GM21367 (cell line): ENCODE measurements around the gene CWF19L2.
"Not testable (repeated sequence)": the region's sequence is repeated elsewhere in the genome, so short reads cannot be mapped to it uniquely, and the experiment has no call there.

Experiments
- ATAC-seq: cut with Tn5 transposase; IDR thresholded peaks from one replicate; pipeline ENCODE4 v1.9.1; 2021; ENCODE audit not compliant: unreplicated experiment

The CWF19L2 gene

GRCh38 chr11:107439586-107440167 is 17.9 kb downstream of the CWF19L2 start:
- no peak for ATAC-seq

- ATAC-seq, result no peak
Measured at GRCh38 chr11:107438148-107438547, 19.5 kb downstream of the CWF19L2 start.

DNA sequence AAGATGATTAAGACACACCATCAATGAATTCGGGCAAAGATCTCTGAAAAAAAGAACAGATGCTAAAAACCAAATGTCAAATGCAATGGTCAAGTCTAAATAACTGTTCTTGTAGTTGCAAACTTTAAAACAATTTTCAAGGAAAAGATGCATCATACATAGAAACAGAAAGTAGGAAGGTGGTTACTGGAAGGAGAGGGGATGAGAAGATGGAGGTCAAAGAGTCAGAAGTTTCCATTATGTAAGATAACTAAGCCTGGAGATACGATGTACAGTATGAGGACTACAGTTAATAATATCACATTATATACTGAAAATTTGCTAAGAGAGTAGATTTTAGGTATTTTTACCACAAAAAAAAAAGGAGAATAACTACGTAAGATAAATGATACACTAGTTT is 27.1 kb downstream of the CWF19L2 start:
- no peak for ATAC-seq

DNA sequence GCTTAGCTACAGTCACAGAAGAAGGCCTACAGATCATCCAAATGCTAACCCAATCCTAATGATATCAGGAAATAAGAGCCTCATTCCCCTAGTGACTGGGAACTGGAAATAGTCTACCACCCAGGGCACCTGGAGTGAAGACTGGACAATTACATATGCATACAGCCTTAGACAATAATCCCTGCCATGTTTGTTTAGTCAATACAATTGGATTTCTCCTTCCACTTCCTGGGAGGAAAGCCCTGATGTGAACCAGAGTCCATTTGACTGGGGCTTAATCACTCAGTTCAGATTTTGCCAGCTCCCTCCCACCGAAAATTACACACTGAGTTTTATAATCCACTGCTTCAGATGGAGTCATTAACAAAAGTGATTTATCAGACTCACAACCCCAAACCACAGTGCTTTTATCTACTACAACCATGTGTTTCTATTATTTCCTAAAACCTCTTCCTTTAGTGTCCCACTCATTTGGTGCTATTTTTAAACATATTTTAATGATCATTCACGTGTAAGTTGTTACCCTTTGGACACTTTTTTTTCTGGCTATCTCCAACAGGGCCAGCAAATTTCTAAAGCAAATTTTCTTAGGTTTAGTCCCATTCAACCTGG is 29.9 kb downstream of the CWF19L2 start:
- ATAC-seq, result no peak

DNA sequence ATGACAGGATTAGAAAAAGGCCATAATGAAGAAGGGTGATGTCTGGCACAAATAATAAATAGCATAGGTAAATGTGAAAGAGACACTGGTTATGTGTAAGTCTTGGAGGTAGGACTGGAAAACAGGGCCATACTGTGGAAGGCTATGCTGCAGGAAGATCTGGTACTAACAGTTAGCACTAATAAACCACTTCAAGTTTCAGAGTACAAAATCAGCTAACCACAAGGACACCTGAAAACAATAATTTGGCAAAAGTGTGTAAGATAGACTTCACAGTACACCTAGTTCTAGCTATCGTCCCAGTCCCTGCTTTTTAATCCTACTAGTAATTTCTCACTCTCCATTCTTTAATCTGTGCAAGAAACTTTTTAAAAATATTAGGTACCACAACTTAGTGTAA is 44.3 kb downstream of the CWF19L2 start:
- ATAC-seq, result no peak

DNA sequence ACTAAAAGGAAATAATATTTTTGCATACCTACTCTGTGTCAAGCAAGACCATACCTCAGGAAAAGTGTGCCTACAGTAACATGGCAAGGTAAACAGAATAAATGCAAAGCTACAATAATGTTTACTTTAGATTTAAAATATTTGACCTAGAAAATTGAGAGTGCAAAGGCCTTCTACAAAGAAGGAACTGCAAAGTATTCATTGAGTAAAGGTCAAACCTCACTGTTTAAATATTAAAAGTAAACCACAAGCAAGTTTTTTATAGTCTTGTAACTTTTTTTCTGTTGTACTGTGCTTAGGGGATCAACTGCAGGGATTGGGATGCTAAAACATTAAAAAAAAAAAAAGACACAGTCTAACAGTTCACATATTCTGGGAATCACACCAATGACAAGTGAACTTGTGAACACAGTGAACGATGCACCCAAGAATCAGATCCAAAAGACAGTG is 48.8 kb downstream of the CWF19L2 start:
- ATAC-seq, result no peak

- ATAC-seq, result no peak
Measured at GRCh38 chr11:107405260-107405659, 52.4 kb downstream of the CWF19L2 start.

DNA sequence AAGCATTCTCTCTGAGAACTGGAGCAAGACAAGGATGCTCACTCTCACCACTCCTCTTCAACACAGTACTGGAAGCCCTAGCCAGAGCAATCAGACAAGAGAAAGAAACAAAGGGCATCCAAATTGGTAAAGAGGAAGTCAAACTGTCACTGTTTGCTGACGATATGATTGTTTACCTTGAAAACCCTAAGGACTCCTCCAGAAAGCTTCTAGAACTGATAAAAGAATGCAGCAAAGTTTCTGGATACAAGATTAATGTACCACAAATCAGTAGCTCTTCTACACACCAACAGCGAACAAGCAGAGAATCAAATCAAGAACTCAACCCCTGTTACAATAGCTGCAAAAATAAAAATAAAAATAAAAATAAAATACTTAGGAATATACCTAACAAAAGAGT is 56.5 kb downstream of the CWF19L2 start:
- not testable (repeated sequence) for ATAC-seq

DNA sequence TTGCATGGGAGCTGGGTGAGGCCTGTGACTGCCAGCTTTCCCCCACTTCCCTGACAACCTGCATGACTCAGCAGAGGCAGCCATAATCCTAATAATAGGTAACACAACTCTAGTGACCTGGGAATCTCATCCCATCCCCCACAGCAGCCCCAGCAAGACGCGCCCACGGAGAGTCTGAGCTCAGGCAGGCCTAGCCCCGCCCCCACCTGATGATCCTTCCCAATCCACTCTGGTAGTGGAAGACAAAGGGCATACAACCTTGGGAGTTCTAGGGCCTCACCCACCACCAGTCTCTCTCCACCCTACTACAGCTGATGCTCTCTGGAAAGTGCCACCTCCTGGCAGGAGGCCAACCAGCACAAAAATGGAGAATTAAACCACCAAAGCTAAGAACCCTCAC is 60.3 kb downstream of the CWF19L2 start:
- ATAC-seq, result no peak

GRCh38 chr11:107392611-107393010 is 65.0 kb downstream of the CWF19L2 start:
- no peak for ATAC-seq

DNA sequence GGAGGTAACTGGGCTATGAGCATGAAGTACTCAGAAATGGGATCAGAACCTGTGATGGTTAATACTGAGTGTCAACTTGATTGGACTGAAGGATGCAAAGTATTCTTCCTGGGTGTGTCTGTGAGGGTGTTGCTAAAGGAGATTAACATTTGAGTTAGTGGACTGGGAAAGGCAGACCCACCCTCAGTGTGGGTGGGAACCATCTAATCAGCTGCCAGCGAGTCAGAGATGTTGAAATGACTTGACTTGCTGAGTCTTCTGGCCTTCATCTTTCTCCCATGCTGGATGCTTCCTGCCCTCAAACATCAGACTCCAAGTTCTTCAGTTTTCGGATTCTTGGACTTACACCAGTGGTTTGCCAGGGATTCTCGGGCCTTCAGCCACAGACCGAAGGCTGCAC is 66.9 kb downstream of the CWF19L2 start:
- not testable (repeated sequence) for ATAC-seq

- no peak for ATAC-seq
Measured at GRCh38 chr11:107387666-107388065, 70.0 kb downstream of the CWF19L2 start.

GRCh38 chr11:107385361-107385981 is 72.2 kb downstream of the CWF19L2 start:
- no peak for ATAC-seq

DNA sequence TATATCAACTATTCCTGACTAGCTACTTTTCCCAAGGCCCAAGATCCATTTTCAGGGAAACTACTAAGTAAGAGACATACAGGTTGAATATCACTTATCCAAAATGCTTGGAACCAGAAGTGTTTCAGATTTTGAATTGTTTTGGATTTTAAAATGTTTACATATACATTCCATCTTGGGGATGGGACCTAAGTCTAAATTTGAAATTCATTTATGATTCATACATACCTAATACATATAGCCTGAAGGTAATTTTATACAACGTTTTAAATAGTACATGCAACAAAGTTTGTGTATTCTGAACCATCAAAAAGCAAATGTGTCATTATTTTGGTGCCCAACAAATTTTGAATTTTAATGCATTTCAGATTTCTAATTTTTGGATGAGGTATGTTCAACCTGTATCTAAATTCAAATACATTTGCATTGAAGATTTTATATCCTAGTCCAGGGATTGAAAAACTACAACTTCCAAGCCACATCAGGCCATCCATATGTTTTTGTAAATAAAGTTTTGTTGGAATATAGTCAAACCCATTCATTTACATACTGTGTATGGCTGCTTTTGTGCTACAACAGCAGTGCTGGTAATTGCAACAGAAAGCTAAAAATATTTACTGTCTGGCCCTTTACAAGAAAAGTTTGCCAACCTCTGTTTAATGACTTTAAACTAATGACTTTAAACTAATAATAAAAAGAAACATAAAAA is 73.3 kb downstream of the CWF19L2 start:
- no peak for ATAC-seq

GRCh38 chr11:107372439-107372838 is 85.2 kb downstream of the CWF19L2 start:
- ATAC-seq, result no peak

GRCh38 chr11:107370390-107370789 is 87.2 kb downstream of the CWF19L2 start:
- ATAC-seq, result no peak

GRCh38 chr11:107359701-107360100 is 97.9 kb downstream of the CWF19L2 start:
- ATAC-seq, result no peak

GRCh38 chr11:107357877-107358276 is 99.7 kb downstream of the CWF19L2 start:
- ATAC-seq, result no peak

DNA sequence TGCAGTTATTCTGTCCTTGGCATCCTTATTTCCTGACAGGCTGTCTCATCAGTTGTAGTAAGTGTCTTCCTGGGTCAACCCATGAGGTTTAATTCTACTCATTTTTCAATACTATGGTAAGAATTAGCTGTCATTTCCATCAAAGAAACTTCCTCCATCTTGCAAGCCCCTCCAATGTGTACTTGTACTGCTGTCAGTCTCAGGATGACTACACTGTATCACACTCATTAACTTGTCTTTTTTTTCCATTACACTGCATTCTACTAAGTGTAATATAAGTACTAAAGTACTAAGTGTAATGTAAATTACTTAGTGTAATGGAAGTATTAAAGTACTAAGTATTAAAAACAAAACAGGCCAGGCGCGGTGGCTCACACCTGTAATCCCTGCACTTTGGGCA is 102.8 kb downstream of the CWF19L2 start:
- no peak for ATAC-seq

DNA sequence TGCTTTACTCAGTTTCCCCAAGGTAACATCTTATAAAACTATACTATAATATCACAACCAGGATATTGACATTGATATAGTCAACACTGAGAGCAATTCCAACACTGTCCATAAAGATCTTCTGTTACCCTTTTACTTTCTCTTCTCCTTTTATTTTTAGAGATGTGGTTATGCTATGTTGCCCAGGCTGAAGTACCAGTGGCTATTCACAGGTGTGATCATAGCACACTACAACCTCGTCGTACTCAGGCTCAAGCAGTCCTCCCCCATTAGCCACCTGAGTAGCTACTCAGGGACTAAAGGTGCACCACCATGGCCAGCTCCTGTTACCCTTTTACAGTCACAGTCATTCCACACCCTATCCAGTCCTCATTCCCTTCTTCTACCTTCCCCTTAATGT is 119.7 kb downstream of the CWF19L2 start:
- peak; percentile 62 for ATAC-seq

GRCh38 chr11:107331728-107332127 is 125.9 kb downstream of the CWF19L2 start:
- ATAC-seq, result no peak

DNA sequence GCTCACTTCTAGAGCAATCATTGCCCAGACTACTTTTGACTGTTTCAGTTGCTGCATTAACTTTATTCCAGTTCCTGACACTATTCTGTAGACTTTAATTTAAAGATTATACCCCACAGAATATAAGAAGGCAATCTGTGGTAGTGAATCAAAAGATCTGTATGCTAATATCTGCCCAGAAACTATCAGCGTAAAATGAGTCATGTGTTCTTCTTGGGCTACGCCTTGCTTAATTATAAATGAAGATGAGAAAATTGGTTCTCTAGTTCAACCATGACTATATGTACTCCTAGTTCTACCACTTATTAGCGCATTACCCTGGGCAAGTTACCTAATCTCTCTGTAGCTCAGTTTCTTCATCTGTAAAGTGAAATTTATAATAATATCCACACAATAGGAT is 128.5 kb downstream of the CWF19L2 start:
- no peak for ATAC-seq
